Endometrial microvascular endothelial cells (primary cell): ENCODE measurements around the gene NGFR. TPM values are rescaled to one million over a fixed set of nuclear protein-coding genes. Genes with fewer than 3 reads are reported as not detected.

ENCODE experiments used
- in situ Hi-C: cut with HindIII; loops from 2 replicates; pipeline ENCODE4 v1.10.0; 2017; ENCODE audit warnings: low sequenced_read_pairs, low pct_unique_long_range_greater_than_20kb; ENCODE audit errors: inconsistent ontology term
- total RNA-seq: library from RNA; depleted of rRNA; stranded (reverse); fragments of >200 nt; gene quantifications from one replicate; pipeline ENCODE4 v1.2.3, GENCODE V29; 2015; ENCODE audit errors: inconsistent ontology term

The NGFR gene
- total RNA-seq: not detected

- in situ Hi-C loops: no loop called here
Measured at GRCh38 chr17:49494986-49495841, at the start of gene NGFR. NGFR (plus strand) TSS chr17:49495293; CDS start chr17:49495418, 125 bp downstream.

DNA sequence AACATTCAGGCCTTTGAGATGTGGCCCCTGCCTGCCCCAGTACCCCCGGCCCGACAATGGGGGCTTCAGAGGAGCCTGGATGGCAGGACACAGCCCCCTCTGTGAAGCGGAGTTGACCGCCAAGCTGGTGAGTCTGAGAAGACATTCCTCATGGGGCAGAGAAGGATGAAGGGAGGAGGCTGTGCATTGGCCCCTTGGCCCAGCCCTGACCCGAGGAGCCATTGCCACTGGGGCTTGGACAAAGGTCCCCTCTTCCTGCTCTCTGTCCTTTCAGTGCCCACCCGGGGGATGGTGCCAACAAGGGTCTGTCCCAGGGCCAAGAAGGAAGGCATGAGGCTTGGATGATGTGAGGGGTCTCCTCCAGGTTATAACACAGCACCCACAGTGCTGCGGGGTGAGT, 49.5 kb upstream of the NGFR start:
- in situ Hi-C loops: no loop called here

GRCh38 chr17:49447628-49448302, 47.3 kb upstream of the NGFR start:
- in situ Hi-C loops: no loop called here

GRCh38 chr17:49450181-49450580, 44.9 kb upstream of the NGFR start:
- in situ Hi-C loops: no loop called here

GRCh38 chr17:49450735-49451134, 44.4 kb upstream of the NGFR start:
- in situ Hi-C loops: no loop called here

GRCh38 chr17:49452201-49452600, 42.9 kb upstream of the NGFR start:
- in situ Hi-C loops: no loop called here

- in situ Hi-C loops: no loop called here
Measured at GRCh38 chr17:49452661-49453060, 42.4 kb upstream of the NGFR start.

DNA sequence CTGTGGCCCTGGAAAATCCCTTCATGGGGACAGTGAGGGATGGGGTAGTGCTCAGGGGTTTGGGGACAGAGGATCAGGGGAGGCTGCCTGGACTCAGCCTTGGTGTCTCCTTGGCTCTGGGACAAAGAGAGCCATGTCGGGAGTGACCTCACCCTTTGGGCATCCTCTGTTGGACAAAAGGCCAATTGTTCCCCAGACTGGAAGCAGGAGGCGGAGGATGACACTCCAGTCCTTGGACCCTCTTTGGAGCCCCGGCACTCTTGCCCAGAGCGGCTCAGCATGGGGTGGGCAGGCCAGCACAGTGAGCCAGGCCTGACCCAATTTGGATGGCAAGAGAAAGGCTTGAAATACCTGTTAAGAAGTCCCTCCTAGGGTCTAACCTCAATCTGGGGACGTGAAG, 41.0 kb upstream of the NGFR start:
- in situ Hi-C loops: no loop called here

- in situ Hi-C loops: no loop called here
Measured at GRCh38 chr17:49455272-49455861, 39.7 kb upstream of the NGFR start.

- in situ Hi-C loops: no loop called here
Measured at GRCh38 chr17:49456183-49456965, 38.7 kb upstream of the NGFR start.

DNA sequence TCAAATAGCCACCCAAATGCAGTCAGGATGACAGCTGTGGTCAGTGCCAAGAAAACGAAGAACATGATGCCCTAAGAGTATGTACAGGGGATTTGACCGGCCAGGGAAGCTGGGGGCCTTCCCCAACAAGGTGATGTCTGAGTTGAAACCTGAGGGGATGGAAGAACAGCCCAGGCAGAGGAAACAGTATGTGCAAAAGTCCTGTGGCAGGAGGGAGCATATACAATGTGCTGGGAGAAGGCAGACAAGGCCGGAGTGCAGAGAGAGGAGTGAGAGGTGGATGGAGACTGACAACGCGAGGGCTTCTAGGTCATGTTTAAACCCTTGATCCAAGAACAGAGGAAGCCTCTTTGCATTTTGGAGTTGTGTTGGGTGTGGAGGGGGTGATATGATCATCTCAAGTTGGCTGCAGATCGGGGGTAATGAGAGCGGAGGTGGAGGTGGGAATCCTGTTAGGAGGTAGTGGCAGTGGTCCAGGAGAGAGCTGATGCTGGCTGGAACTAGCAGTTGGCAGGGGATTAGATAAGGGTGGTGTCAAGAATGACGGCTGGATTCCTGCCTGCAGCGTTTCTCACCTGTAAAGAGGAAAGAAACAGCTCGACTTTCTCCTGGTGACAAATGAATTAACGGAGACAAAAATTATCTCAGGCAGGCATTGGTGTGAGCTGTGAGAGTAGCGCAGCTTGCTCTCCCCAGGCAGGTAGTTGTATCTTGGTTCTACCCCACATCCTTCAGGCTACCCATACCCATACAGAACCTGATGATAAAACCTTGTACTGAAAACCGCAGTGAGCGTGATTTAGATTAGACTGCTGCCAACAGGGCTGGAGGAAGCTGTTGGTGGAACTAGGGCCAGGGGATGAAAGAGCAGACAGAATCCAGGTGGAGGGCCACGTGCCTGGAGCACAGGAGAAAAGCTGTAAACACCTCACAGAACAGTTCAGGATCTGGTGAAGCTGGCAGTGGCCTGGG, 37.2 kb upstream of the NGFR start:
- in situ Hi-C loops: no loop called here

DNA sequence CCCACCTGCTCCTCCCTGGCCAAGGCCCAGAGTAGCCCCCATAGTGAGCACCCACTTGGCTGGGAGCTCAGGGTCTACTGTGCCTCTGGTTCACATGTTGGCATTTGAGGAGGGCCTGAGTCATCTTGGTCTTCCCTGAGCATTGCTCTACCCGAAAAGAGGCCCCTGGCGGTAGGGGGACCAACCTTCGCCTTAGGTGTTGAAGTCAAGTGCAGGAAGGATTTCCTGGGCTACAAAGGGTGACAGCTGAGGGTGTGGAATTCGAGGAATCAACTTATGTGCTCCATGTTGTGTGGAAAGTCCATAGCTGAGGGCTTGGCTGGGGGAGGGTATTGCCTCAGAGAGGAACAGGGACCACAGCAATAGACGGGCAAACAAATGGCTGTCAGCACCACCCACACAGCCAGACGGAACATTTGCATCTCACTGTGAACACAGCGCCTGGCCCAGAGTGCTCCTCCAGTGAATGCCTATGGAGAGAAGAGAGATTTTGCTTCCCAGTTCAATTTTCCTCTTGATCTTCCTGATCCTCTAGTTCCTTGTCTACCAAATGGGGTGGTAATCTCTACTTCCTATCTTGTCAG, 35.6 kb upstream of the NGFR start:
- in situ Hi-C loops: no loop called here

DNA sequence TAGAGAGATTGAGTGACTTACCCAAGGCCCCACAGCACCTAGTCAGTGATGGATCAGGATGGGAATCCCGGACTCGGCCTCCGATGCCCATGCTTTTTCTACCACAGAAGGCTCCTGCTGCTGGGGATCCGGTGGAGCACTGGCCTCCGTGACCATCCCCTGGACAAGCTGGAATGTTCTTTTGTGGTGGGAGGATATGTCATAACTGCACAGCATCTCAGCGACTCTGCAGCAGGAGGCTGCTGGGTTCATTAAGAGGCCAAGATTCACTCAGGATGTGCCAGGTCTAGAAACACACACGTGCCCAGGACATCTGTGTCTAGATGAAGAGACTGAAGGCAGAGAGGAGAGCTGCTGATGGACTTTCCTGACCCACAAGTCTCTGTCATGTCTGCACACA, 34.7 kb upstream of the NGFR start:
- in situ Hi-C loops: no loop called here

GRCh38 chr17:49461580-49461979, 33.5 kb upstream of the NGFR start:
- in situ Hi-C loops: no loop called here

DNA sequence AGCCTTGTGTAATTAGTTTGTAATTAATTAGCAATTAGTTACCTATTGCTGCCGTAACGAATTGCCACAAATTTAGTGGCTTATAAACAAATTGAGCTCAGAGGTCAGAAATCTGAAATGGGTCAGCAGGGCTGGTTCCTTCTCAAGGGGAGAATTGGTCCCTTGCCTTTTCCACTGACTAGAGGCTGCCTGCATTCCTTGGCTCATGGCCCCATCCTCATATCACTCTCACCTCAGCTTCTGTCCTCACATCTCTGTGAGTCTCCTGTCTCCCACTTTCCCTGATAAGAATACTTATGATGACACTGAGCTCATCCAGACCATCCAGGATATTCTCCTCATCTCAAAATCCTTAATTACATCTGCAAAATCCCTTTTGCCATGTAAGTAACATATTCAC, 31.0 kb upstream of the NGFR start:
- in situ Hi-C loops: no loop called here

- in situ Hi-C loops: no loop called here
Measured at GRCh38 chr17:49465331-49465903, 29.7 kb upstream of the NGFR start.

DNA sequence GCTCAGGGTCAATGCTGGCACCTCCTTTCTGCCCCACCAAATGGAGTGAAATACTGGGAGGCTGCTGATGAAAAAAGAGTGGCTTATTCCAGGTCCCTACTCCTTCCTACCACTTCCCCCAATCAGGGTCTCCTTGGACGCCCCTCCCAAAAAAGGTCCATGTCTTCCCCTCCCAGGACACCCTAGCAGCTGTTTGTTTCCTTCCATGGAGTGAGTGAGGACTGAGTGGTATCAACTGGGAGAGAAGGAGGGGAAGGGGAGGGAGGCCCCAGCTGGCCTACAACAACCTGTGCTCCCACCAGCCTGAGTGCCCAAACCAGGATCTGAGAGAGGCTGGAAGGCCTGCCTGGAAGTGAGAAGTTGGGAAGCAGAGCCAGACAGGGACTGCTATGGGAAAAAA, 28.7 kb upstream of the NGFR start:
- in situ Hi-C loops: no loop called here
